Fibroblast of the aortic adventitia (primary cell): ENCODE measurements around the gene XIAP. TPM values are rescaled to one million over a fixed set of nuclear protein-coding genes. Genes with fewer than 3 reads are reported as not detected.
"Not testable (repeated sequence)": the region's sequence is repeated elsewhere in the genome, so short reads cannot be mapped to it uniquely, and the experiment has no call there.

Source experiments
- DNase-seq: peaks from one replicate; pipeline ENCODE4 v3.0.0-alpha.2; 2010; ENCODE audit warnings: low read depth
- H3K4me3 ChIP-seq: 2 replicates; pipeline ENCODE4 v1.5.1; 2011; ENCODE audit warnings: low read depth, mild to moderate bottlenecking, control low read depth, low read length, moderate library complexity
- CTCF ChIP-seq: IDR thresholded peaks from 2 replicates; pipeline ENCODE4 v1.5.1; 2011; ENCODE audit warnings: mild to moderate bottlenecking, low read length, control low read depth, inconsistent platforms; ENCODE audit not compliant: insufficient read depth
- total RNA-seq: library from RNA; depleted of rRNA; stranded (reverse); fragments of >200 nt; gene quantifications from 2 replicates; pipeline ENCODE4 v1.2.3, GENCODE V29; 2012; ENCODE audit warnings: low replicate concordance

Gene XIAP
- total RNA-seq, 1 donor, result 35.6 TPM

GRCh38 chrX:123923211-123923610 lies 63.4 kb downstream of the XIAP start:
- no peak for DNase-seq
- no peak for TF ChIP-seq CTCF

GRCh38 chrX:123924186-123924585 lies 64.3 kb downstream of the XIAP start:
- no peak for DNase-seq
- no peak overlapping the region for H3K4me3 ChIP-seq
- no peak for TF ChIP-seq CTCF

More at GRCh38 chrX:123923211-123923610, 63.4 kb downstream of the XIAP start:
- H3K4me3 ChIP-seq, result no peak overlapping the region

DNA sequence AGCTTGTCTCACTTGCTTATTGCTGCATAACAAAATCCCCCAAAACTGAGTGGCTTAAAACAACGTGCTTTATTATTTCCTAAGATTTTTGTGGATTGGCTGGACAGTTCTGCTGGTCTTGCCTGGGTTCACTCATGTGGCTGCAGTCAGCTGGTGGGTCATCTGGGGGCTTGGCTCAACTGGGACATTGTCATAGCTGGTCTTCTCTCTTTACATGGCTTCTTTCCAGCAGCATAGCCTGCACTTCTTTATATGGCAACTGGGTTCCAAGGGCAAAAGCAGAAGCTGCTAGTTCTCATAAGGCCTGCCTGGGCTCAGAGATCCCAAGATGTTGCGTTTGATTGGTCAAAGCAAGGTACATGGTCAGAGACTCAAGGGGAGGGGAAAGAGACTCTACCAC lies 68.0 kb downstream of the XIAP start:
- TF ChIP-seq CTCF, result no peak
- no peak overlapping the region for H3K4me3 ChIP-seq
- no peak for DNase-seq

GRCh38 chrX:123932055-123932454 lies 72.2 kb downstream of the XIAP start:
- not testable (repeated sequence) for H3K4me3 ChIP-seq, DNase-seq

DNA sequence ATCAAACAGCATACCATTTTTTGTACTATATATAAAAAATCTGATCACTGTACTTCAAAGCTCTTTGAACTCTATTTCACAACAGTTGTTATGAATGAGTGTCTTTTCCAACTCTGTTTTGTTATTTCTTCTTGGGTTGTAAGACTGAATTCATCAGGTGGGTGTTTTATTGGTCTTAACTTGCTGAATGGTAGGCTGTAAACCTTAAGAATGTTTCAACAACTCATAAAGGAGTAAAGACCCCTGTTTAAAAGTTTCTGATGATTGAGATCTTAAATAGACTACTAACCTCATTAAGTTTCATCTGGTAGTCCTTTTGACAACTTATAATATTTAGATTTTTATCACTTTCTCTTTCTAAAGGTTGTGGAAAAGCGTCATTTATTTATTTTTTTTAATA lies 83.2 kb downstream of the XIAP start:
- TF ChIP-seq CTCF, result no peak
- H3K4me3 ChIP-seq, result no peak overlapping the region
- DNase-seq, result no peak

DNA sequence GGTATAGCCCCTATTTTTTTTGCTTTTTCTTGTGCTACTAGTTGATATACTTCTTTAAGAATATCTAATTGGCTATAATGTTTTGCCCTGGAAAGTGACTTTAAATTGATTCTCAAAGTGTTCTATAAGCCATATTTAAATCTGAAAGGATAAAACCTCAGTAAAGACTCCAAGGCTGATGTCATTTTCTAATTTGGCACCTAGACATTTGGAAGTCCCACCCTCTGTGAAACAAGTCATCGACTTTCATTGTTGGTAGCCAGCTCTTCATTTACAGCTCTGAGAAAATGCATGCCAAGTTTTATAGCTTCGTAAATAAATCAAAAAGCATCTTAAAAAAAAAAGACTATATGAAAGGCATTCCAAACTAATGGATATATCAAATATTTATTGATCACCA lies 83.6 kb downstream of the XIAP start:
- no peak for DNase-seq
- no peak for TF ChIP-seq CTCF
- no peak overlapping the region for H3K4me3 ChIP-seq

DNA sequence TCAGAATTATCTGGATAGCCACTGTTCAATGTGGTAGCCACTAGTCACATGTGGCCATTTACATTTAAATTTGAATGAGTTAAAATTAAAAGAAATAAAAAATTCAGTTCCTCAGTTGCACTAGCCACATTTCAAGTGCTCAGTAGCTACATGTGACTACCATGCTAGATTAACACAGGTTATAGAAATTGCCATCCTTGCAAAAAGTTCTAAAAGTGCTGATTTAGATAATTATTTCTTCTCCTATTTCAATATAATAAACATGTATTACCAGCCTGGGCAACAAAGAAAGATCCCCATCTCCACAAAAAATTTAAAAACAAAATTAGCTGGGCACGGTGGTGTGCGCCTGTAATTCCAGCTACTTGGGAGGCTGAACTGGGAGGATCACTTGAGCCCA lies 90.0 kb downstream of the XIAP start:
- TF ChIP-seq CTCF, result no peak
- no peak for DNase-seq
- no peak overlapping the region for H3K4me3 ChIP-seq
